ENCODE results near the gene ABCA1. TPM values are rescaled to one million over a fixed set of nuclear protein-coding genes. Genes with fewer than 3 reads are reported as not detected.

The ABCA1 gene
- total RNA-seq, 1 donor from 2014 or later: 20.8 TPM

DNA sequence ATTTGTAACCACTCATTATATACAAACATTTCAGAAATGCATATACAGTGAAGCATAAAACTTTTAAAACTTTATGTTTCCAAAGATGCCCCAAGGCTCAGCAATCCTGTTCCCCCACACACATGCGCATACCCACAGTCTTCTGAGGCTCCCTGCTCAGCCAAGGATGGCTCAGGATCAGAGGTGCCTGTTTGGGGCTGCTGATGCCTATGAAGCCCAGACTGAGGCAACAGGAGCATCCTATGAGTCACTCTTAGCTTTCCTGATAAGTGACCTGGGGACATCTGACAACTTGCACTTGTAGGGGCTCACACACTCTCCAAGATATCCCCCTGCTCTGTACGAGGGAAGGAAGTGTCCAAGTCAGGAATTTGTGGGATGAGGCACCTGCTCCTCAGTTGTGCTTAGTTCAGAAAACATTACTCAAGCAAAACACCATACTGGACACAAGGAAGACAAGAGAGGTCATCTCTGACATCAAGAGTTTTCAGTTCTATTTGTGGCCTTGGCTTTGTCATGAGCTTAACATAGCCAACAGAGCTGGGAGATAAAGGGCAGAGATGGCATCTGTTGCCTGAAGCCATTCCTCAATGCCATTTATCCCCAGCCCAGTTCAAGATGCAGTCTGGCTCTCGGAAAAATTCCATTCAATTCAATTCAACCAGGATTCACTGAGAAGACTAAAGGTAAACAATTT lies 101.7 kb downstream of the ABCA1 start:
- Mint-ChIP-seq H3K4me1 (ENCODE audit: unreplicated experiment) (no peaks in the 10 kb centered on the region), H3K9me3 (no peaks in the 10 kb centered on the region), H3K36me3 (peaks cover 43% of the 10 kb centered on the region), H3K27ac (no peak overlapping the region), H3K4me3 (no peak overlapping the region), H3K27me3 (no peaks in the 10 kb centered on the region)
- no peak for DNase-seq (ENCODE audit: extremely low spot score, unreplicated experiment)
- TF ChIP-seq CTCF (conservative IDR thresholded peaks at IDR 0.05): no peak

GRCh38 chr9:104820336-104820735 lies 107.6 kb downstream of the ABCA1 start:
- Mint-ChIP-seq H3K9me3 (no peaks in the 10 kb centered on the region), H3K36me3 (peaks cover 49% of the 10 kb centered on the region), H3K27ac (no peak overlapping the region), H3K4me3 (no peak overlapping the region), H3K4me1 (ENCODE audit: unreplicated experiment) (no peaks in the 10 kb centered on the region), H3K27me3 (no peaks in the 10 kb centered on the region)
- no peak for DNase-seq (ENCODE audit: extremely low spot score, unreplicated experiment)
- no peak for TF ChIP-seq CTCF (conservative IDR thresholded peaks at IDR 0.05)

GRCh38 chr9:104819033-104819432 lies 108.9 kb downstream of the ABCA1 start:
- no peak overlapping the region for H3K4me3 Mint-ChIP-seq
- H3K27ac Mint-ChIP-seq: no peak overlapping the region
- no peaks in the 10 kb centered on the region for H3K9me3 Mint-ChIP-seq
- no peaks in the 10 kb centered on the region for H3K27me3 Mint-ChIP-seq
- no peak for DNase-seq (ENCODE audit: extremely low spot score, unreplicated experiment)
- H3K4me1 Mint-ChIP-seq (ENCODE audit: unreplicated experiment): no peaks in the 10 kb centered on the region
- H3K36me3 Mint-ChIP-seq: peaks cover 50% of the 10 kb centered on the region
- TF ChIP-seq CTCF (conservative IDR thresholded peaks at IDR 0.05): no peak

- Mint-ChIP-seq H3K4me1 (ENCODE audit: unreplicated experiment) (no peaks in the 10 kb centered on the region), H3K9me3 (no peaks in the 10 kb centered on the region), H3K27ac (no peak overlapping the region), H3K27me3 (no peaks in the 10 kb centered on the region), H3K36me3 (peaks cover 42% of the 10 kb centered on the region), H3K4me3 (no peak overlapping the region)
- no peak for TF ChIP-seq CTCF (conservative IDR thresholded peaks at IDR 0.05)
- DNase-seq (ENCODE audit: extremely low spot score, unreplicated experiment): no peak
Measured at GRCh38 chr9:104817437-104817836, 110.5 kb downstream of the ABCA1 start.

DNA sequence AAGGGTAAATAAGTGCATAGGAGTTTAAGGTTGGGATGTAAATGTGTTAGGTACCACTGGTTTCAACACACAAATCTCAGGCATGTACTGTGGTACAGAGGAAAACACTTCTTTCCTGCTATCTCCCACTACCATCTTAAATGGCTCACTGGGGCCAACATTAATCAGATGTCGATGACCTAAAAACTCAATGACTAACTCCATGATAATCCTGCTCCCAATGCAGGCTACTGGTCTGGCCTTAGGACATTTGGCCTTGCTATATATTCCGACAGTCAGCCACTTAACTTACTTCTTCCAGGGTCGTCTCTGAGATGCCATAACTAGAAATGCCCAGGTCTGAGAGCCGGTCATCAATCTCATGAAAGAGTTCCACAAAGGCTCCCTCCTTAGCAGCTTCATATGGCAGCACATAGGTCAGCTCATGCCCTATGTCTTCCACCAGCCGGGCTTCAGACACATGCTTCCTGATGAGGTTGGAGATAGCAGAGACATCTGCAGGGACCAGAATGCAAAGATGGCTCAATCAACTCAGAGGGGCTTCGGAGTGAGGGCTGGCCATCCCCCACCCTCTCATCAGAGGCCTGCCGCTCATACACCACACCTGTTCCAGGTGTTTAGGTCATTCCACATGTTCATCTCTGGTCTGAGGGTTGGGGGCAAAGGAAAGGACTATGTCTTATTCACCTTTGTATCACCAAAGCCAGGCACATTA lies 111.9 kb downstream of the ABCA1 start:
- Mint-ChIP-seq H3K27me3 (no peaks in the 10 kb centered on the region), H3K36me3 (peaks cover 52% of the 10 kb centered on the region), H3K27ac (no peak overlapping the region), H3K4me3 (no peak overlapping the region), H3K9me3 (no peaks in the 10 kb centered on the region), H3K4me1 (ENCODE audit: unreplicated experiment) (no peaks in the 10 kb centered on the region)
- no peak for TF ChIP-seq CTCF (conservative IDR thresholded peaks at IDR 0.05)
- DNase-seq (ENCODE audit: extremely low spot score, unreplicated experiment): no peak
